Common myeloid progenitor, CD34-positive (primary cell): ENCODE results near the gene IMMP2L.

ENCODE experiments used
- CTCF ChIA-PET: fragments of 350-600 bp; sonication (Branson Sonifier 250); formaldehyde crosslinking; loops from one replicate; lab custom pipeline; 2021; ENCODE audit warnings: antibody characterized with exemption; lab: Charles Lee
- POLR2A ChIA-PET: fragments of 350-600 bp; sonication (Branson Sonifier 250); formaldehyde crosslinking; loops from one replicate; lab custom pipeline; 2021; ENCODE audit warnings: antibody characterized with exemption; lab: Charles Lee
- DNase-seq, 3 donors: peaks; one replicate each; pipeline versions ENCODE4 v3.0.0 to v3.0.0-alpha.2; 2013
- H3K27ac ChIP-seq, 2 experiments: 1 replicate in 1 of 2; 2 replicates in 1 of 2; pipeline ENCODE4 v1.7.0; 2013; ENCODE audit warnings: inconsistent platforms in 2 of 2, low read length in 2 of 2, mild to moderate bottlenecking in 2 of 2, low read depth in 1 of 2, moderate library complexity in 1 of 2; ENCODE audit not compliant: severe bottlenecking in 2 of 2, insufficient read depth in 1 of 2, poor library complexity in 1 of 2
- H3K27me3 ChIP-seq, 5 experiments: replicated peaks in 2 of 5; 1 replicate in 3 of 5; 2 replicates in 2 of 5; pipeline versions ENCODE4 v1.6.1 to v1.7.0; 2013; ENCODE audit warnings: low read length in 4 of 5, mild to moderate bottlenecking in 2 of 5, moderate library complexity in 2 of 5, inconsistent platforms in 1 of 5; ENCODE audit not compliant: insufficient read depth in 5 of 5, control insufficient read depth in 4 of 5
- H3K36me3 ChIP-seq, 4 experiments: 1 replicate in 2 of 4; 2 replicates in 2 of 4; pipeline versions ENCODE4 v1.6.1 to v1.7.0; 2013; ENCODE audit warnings: low read length in 3 of 4, control low read depth in 1 of 4, mild to moderate bottlenecking in 1 of 4; ENCODE audit not compliant: control insufficient read depth in 4 of 4, insufficient read depth in 4 of 4
- H3K4me1 ChIP-seq, 4 experiments: 1 replicate in 3 of 4; 2 replicates in 1 of 4; pipeline versions ENCODE4 v1.6.1 to v1.7.1; 2013; ENCODE audit warnings: low read length in 3 of 4, mild to moderate bottlenecking in 3 of 4, control low read depth in 1 of 4, inconsistent platforms in 1 of 4, moderate library complexity in 1 of 4; ENCODE audit not compliant: control insufficient read depth in 4 of 4, insufficient read depth in 4 of 4; ENCODE audit errors: control extremely low read depth in 1 of 4
- H3K4me3 ChIP-seq, 7 experiments: 1 replicate in 4 of 7; 2 replicates in 3 of 7; pipeline versions ENCODE4 v1.5.1 to v1.7.0; 2013; ENCODE audit warnings: mild to moderate bottlenecking in 7 of 7, low read length in 6 of 7, moderate library complexity in 6 of 7, inconsistent platforms in 2 of 7, low read depth in 2 of 7, control low read depth in 1 of 7; ENCODE audit not compliant: insufficient read depth in 4 of 7, control insufficient read depth in 1 of 7; ENCODE audit errors: extremely low read depth in 1 of 7
- H3K9me3 ChIP-seq, 5 experiments: 1 replicate in 4 of 5; 2 replicates in 1 of 5; pipeline versions ENCODE4 v1.6.1 to v1.7.1; 2013; ENCODE audit warnings: low read length in 4 of 5, mild to moderate bottlenecking in 2 of 5, inconsistent platforms in 1 of 5, low read depth in 1 of 5, moderate library complexity in 1 of 5; ENCODE audit not compliant: control insufficient read depth in 4 of 5, insufficient read depth in 2 of 5; ENCODE audit errors: control extremely low read depth in 1 of 5
- WGBS: methylation state at CpG from one replicate; pipeline ENCODE4 v1.1.5; 2013; ENCODE audit not compliant: insufficient coverage; 5-methylcytosine and 5-hydroxymethylcytosine counted together

The IMMP2L gene

DNA sequence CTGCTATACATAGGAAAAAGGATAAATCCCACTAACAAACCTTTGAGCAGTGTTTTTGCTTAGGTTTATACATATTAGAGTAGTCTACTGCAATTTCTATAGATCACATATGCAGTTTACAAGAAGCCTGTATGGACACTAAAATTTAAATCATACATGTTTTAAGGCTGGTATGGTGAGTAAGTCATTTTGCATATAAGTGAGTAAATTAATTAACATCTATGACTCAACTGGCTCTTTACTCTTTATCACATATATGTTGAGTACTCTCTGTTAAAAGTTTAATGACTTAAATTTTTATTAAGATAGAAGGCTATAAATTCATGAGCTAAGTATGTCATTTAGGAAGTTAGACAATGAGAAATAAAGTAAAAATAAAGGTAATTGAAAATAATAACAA, 402.0 kb downstream of the IMMP2L start:
- H3K4me3 ChIP-seq: no peak overlapping the region
- CTCF ChIA-PET: no interaction called here
- H3K27me3 ChIP-seq: no peaks in the 10 kb centered on the region
- H3K9me3 ChIP-seq: no peaks in the 10 kb centered on the region
- DNase-seq: no peak
- no peaks in the 10 kb centered on the region for H3K4me1 ChIP-seq
- H3K36me3 ChIP-seq: no peaks in the 10 kb centered on the region
- H3K27ac ChIP-seq: no peak overlapping the region
- POLR2A ChIA-PET: no interaction called here

- DNase-seq: no peak
- H3K36me3 ChIP-seq: no peaks in the 10 kb centered on the region
Measured at GRCh38 chr7:111159426-111159825, 402.9 kb downstream of the IMMP2L start.

DNA sequence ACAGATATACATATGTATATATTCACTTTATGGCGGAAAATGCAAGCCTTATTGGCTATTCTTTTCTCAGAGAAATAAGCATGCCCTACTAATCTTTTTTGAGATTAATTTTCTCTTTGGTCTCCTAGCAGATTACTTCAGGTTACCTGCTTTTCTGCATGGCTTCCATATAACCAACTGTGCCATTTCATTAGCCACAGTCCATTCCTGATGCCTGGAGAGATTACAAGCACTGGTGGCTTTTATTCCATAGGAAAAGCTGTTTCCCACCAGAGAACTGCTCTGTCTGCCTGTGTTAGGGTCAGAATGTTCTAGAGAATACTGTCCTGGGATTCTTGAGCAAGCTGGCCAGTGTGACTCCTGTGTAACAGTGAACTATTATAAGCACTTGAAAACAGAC, 411.6 kb downstream of the IMMP2L start:
- ChIA-PET POLR2A (no interaction called here), CTCF (interaction anchor here (0.6 kb wide), 1 partner anchor 101 kb away, joined by 3 read pairs; no protein-coding TSS in a partner anchor)
- no peak for DNase-seq
- WGBS: no CpG with 5 or more reads among the region's 1 CpG
- no peaks in the 10 kb centered on the region for H3K4me1 ChIP-seq
- H3K27ac ChIP-seq: no peak overlapping the region
- no peaks in the 10 kb centered on the region for H3K27me3 ChIP-seq
- H3K4me3 ChIP-seq: no peak overlapping the region
- no peaks in the 10 kb centered on the region for H3K36me3 ChIP-seq
- H3K9me3 ChIP-seq: no peaks in the 10 kb centered on the region

More at GRCh38 chr7:111159426-111159825, 402.9 kb downstream of the IMMP2L start:
- Histone ChIP-seq H3K4me3 (no peak overlapping the region), H3K9me3 (no peaks in the 10 kb centered on the region), H3K27me3 (no peaks in the 10 kb centered on the region), H3K27ac (no peak overlapping the region), H3K4me1 (no peaks in the 10 kb centered on the region)
- POLR2A ChIA-PET: no interaction called here
- CTCF ChIA-PET: no interaction called here

DNA sequence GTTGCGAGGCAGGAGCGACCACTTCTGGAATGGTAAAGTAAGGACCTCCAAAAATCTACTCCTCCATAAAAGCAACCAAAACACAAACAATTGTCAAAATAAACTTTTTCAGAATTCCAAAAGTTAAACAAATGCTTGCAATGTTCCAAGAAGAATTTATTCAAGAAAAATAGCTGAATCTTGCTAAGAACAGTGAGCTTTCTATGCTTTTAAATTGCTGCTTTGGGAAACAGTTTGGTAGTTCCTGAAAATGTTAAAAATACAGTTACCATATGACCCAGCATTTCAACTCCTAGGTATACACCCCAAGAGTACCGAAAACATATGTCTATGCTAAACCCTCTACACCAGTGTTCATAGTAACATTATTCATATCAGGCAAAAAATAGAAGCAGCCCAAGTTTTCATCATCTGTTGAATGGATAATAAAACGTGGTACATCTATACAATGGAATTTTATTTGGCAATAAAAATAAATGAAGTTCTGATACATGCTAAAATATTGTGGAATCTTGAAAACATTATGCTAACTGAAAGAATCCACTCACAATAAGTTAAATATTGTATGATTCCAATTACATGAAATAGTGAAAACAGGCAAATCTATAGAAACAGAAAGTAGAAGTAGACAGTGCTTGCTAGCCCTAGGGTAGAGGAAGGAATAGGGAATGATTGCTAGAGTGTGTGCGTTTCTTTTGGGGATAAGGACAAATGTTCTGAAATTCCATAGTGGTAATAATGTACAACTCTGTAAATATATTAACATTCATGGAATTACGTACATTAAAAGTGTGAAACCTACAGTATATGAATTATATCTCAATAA, 414.4 kb downstream of the IMMP2L start:
- ChIA-PET CTCF (no interaction called here), POLR2A (no interaction called here)
- H3K4me1 ChIP-seq: peaks cover 0 to 5% (median 0%) of the 10 kb centered on the region in 4 experiments
- WGBS: no CpG with 5 or more reads among the region's 6 CpGs
- DNase-seq: peak in 2 of 3 donors; percentile 7 to 11
- no peaks in the 10 kb centered on the region for H3K36me3 ChIP-seq
- H3K4me3 ChIP-seq: peak overlapping the region in 3 of 7 experiments; percentile 1 to 62 (median 9)
- H3K27me3 ChIP-seq: no peaks in the 10 kb centered on the region
- H3K27ac ChIP-seq: no peak overlapping the region
- H3K9me3 ChIP-seq: no peaks in the 10 kb centered on the region

- Histone ChIP-seq H3K4me1 (peaks cover 0 to 5% (median 0%) of the 10 kb centered on the region in 4 experiments), H3K27me3 (no peaks in the 10 kb centered on the region), H3K4me3 (no peak overlapping the region), H3K27ac (no peak overlapping the region), H3K36me3 (no peaks in the 10 kb centered on the region), H3K9me3 (no peaks in the 10 kb centered on the region)
- CTCF ChIA-PET: no interaction called here
- no peak for DNase-seq
- POLR2A ChIA-PET: no interaction called here
Measured at GRCh38 chr7:111146136-111146535, 416.2 kb downstream of the IMMP2L start.

DNA sequence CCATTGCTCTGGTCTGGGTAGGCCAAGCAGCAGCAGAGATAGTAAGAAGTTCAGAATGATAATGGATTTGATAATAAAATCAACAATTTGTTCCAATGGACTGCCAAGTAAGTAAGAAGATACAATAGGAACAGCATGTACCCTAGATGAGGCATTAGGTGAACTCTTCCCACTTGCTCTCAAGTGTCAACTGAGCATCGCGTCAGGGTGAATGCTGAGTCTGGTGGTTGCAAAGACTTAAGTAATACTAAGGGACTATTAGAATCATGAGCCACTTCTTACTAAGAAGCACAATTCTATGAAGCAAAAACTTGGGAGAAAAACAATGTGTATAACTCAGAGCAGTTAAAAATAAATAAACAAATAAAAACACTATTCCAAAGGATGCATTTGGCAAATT, 416.8 kb downstream of the IMMP2L start:
- CTCF ChIA-PET: no interaction called here
- POLR2A ChIA-PET: no interaction called here
- no peaks in the 10 kb centered on the region for H3K36me3 ChIP-seq
- no peaks in the 10 kb centered on the region for H3K27me3 ChIP-seq
- H3K27ac ChIP-seq: no peak overlapping the region
- no peak for DNase-seq
- WGBS: no CpG with 5 or more reads among the region's 2 CpGs
- H3K4me3 ChIP-seq: no peak overlapping the region
- H3K9me3 ChIP-seq: no peaks in the 10 kb centered on the region
- peaks cover 0 to 5% (median 0%) of the 10 kb centered on the region in 4 experiments for H3K4me1 ChIP-seq

GRCh38 chr7:111140091-111140865, 422.0 kb downstream of the IMMP2L start:
- H3K9me3 ChIP-seq: no peaks in the 10 kb centered on the region
- H3K36me3 ChIP-seq: no peaks in the 10 kb centered on the region
- CTCF ChIA-PET: no interaction called here
- POLR2A ChIA-PET: no interaction called here
- no CpG with 5 or more reads among the region's 2 CpGs for WGBS
- peaks cover 6 to 26% (median 18%) of the 10 kb centered on the region in 4 experiments for H3K4me1 ChIP-seq
- H3K27me3 ChIP-seq: no peaks in the 10 kb centered on the region
- H3K4me3 ChIP-seq: no peak overlapping the region
- DNase-seq: no peak
- H3K27ac ChIP-seq: no peak overlapping the region
